ENCODE results near the gene KIF9. TPM values are rescaled to one million over a fixed set of nuclear protein-coding genes. Genes with fewer than 3 reads are reported as not detected.
"Not testable (repeated sequence)": the region's sequence is repeated elsewhere in the genome, so short reads cannot be mapped to it uniquely, and the experiment has no call there.

KIF9 gene
- total RNA-seq, 2 experiments from 2014 or later: 3.7 to 5.8 TPM

DNA sequence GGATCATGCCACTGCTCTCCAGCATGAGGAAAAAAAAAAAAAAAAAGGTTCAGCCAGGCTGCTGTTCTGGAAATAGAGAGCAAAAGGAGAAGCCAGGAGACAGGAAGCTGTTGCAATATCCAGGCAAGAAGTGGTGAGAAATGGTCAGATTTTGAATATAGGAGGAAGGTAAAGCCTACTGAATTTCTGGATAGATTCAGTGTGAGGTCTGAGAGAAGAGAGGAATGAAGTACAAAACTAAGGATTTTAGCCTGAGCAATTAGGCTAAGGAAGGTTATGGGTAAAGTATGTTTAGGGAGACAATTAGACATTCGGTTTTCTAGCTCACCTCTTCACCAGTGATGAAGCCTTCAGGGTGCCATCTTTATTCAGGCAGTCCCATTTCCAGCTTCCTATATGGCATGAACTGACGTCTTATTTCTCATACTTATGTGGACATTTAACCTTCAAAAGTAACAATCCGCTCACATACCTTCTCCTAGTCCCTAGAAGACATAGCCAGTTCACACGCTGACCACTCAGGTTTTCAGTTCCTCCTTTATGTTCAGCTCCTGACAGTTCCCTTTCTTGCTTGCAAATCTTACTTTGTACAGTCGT is 57.2 kb downstream of the KIF9 start:
- Mint-ChIP-seq H3K4me1 (peaks cover 8% of the 10 kb centered on the region), H3K27me3 (no peaks in the 10 kb centered on the region), H3K27ac (no peak overlapping the region), H3K9me3 (ENCODE audit: low read depth) (no peaks in the 10 kb centered on the region), H3K4me3 (no peak overlapping the region), H3K36me3 (no peaks in the 10 kb centered on the region)
- no peak for DNase-seq
- CTCF ChIA-PET: no interaction called here
- ATAC-seq: no peak

DNA sequence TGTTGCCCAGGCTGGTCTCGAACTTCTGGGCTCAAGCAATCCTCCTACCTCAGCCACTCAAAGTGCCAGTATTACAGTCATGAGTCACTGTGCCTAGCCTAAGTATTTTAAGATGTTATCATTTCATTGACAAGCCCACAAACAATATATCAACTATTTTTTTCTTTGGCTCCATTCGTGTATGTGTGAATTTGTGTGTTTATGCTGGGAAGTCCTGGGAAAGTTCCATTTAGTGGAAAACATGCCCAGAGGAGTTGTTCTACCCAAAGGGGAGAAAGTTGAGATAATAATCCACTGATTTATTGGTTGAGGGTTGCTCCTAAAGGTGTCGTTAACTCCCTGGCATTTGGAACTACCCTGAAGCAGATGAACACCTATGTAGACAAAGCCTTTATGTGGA is 58.8 kb downstream of the KIF9 start:
- Mint-ChIP-seq H3K27ac (no peak overlapping the region), H3K9me3 (ENCODE audit: low read depth) (no peaks in the 10 kb centered on the region), H3K36me3 (no peaks in the 10 kb centered on the region), H3K27me3 (no peaks in the 10 kb centered on the region), H3K4me1 (peaks cover 8% of the 10 kb centered on the region), H3K4me3 (no peak overlapping the region)
- ATAC-seq (no peak), DNase-seq (no peak)
- CTCF ChIA-PET: no interaction called here

DNA sequence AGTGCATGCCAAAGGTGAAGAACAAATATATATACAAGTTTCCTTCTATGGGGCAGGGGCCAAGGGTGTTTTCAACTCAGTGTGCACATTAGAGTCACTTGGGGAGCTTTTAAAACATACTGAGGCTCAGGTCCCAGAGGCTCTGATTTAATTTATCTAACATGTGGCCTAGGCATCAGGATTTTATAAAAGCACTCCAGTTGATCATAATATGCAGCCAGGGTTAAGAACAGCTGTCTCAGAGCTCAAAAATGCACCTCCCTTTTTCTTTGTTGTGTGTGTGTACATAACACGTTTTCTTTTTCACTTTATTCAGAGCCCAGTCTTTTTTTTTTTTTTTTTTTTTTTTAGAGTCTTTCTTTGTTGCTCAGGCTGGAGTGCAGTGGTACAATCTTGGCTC is 60.8 kb downstream of the KIF9 start:
- H3K27me3 Mint-ChIP-seq: no peaks in the 10 kb centered on the region
- CTCF ChIA-PET: interaction anchor here (0.9 kb wide), 1 partner anchor 23 kb away, joined by 3 read pairs; no protein-coding TSS in a partner anchor
- H3K9me3 Mint-ChIP-seq (ENCODE audit: low read depth): no peaks in the 10 kb centered on the region

DNA sequence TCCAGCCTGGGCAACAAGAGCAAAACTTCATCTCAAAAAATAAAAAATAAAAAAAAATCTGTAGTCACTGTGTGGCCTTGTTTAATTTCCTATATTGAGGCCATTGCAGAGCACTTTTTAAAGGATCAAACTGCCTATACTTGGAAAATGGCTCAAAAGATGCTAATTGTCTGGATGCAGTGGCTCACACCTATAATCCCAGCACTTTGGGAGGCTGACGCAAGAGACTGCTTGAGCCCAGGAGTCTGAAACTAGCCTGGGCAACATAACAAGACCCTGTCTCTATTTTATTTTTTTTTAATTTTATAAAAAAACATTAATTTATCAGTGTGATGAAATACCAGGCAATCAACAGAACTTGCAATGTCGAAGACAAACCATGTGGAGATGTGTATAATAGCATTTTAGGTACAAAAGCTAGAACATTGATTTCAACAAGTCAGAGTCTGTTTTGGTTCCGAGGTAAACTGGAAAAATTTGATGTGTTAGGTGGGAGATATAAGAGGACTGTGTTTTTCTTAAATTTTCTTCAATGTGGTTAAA is 71.7 kb downstream of the KIF9 start:
- no peaks in the 10 kb centered on the region for H3K9me3 Mint-ChIP-seq (ENCODE audit: low read depth)
- H3K4me3 Mint-ChIP-seq: no peak overlapping the region
- H3K27ac Mint-ChIP-seq: no peak overlapping the region
- H3K27me3 Mint-ChIP-seq: no peaks in the 10 kb centered on the region
- DNase-seq (no peak), ATAC-seq (no peak)
- H3K4me1 Mint-ChIP-seq: no peaks in the 10 kb centered on the region
- H3K36me3 Mint-ChIP-seq: no peaks in the 10 kb centered on the region
- CTCF ChIA-PET: no interaction called here

More for the DNA sequence above, 60.8 kb downstream of the KIF9 start:
- H3K27ac Mint-ChIP-seq: no peak overlapping the region
- no peaks in the 10 kb centered on the region for H3K36me3 Mint-ChIP-seq
- H3K4me1 Mint-ChIP-seq: no peaks in the 10 kb centered on the region
- ATAC-seq (no peak), DNase-seq (no peak)
- H3K4me3 Mint-ChIP-seq: no peak overlapping the region

GRCh38 chr3:47206022-47206421 is 76.6 kb downstream of the KIF9 start:
- CTCF ChIA-PET: interaction anchor here (1.4 kb wide), 1 partner anchor 9 kb away, joined by 4 read pairs; no protein-coding TSS in a partner anchor
- not testable (repeated sequence) for H3K4me3 Mint-ChIP-seq; H3K27me3 Mint-ChIP-seq; H3K9me3 Mint-ChIP-seq (ENCODE audit: low read depth); H3K4me1 Mint-ChIP-seq; H3K27ac Mint-ChIP-seq; H3K36me3 Mint-ChIP-seq; DNase-seq; ATAC-seq

DNA sequence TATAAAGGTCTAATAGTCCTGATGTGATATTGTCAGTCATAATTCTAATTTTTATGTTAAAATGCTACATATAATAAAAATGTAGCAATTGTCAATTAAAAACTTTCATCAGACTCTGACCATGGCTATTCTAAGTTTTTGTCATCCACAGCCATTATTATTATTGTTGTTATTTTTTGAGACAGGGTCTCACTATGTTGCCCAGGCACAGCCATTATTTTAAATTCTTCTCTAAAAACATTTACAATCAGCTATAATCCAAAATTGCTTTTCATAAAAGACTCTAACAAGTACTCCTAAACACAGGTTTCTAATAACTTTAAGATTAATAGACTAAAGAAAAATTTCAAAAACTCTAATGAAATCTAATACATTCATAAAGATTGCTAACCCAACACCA is 77.7 kb downstream of the KIF9 start:
- Mint-ChIP-seq H3K36me3 (no peaks in the 10 kb centered on the region), H3K9me3 (ENCODE audit: low read depth) (no peaks in the 10 kb centered on the region), H3K4me3 (no peak overlapping the region), H3K27ac (no peak overlapping the region), H3K4me1 (no peaks in the 10 kb centered on the region), H3K27me3 (no peaks in the 10 kb centered on the region)
- no peak for ATAC-seq
- CTCF ChIA-PET: interaction anchor here (0.8 to 1.4 kb wide), 2 partner anchors 10 to 17 kb away, joined by 4 read pairs; no protein-coding TSS in a partner anchor
- no peak for DNase-seq

DNA sequence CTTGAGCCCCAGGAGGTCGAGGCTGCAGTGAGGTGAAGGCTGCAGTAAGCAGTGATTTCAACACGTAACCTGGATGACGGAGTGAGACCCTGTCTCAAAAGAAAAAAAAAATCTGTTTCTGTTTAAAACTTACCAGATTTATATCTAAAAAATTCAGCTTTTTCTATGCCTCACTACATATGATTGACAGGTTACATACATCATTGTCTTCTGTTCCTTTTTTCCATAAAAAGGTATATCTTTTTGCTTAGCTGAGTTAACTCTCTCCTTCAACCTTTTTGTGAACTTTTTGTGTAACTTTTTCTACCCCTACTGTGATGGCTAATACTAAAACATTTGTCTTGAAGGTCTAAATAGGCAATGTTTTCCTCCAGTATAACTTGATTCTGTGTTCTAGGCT is 80.1 kb downstream of the KIF9 start:
- Mint-ChIP-seq H3K36me3 (no peaks in the 10 kb centered on the region), H3K9me3 (ENCODE audit: low read depth) (no peaks in the 10 kb centered on the region), H3K4me3 (no peak overlapping the region), H3K4me1 (no peaks in the 10 kb centered on the region), H3K27me3 (no peaks in the 10 kb centered on the region), H3K27ac (no peak overlapping the region)
- no peak for DNase-seq
- CTCF ChIA-PET: no interaction called here
- ATAC-seq: no peak

DNA sequence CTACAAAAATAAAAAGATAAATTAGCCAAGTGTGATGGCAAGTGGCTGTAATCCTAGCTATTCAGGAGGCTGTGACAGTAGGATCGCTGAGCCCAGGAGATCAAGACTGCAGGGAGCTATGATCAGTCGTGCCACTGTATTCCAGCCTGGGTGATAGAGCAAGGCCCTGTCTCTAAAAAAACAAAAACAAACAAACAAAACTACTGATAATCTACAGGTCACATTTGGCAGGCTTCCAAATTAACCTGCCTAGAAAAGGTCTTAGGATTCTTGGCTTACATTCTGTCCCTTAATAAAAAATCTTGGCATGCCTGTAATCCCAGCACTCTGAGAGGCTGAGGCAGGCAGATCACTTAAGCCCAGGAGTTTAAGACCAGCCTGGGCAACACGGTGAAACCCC is 85.3 kb downstream of the KIF9 start:
- peaks cover 4% of the 10 kb centered on the region for H3K36me3 Mint-ChIP-seq
- no peaks in the 10 kb centered on the region for H3K27me3 Mint-ChIP-seq
- ATAC-seq: no peak
- H3K4me3 Mint-ChIP-seq: no peak overlapping the region
- DNase-seq: no peak
- CTCF ChIA-PET: interaction anchor here (0.7 kb wide), 1 partner anchor 234 kb away, joined by 6 read pairs; no protein-coding TSS in a partner anchor
- H3K4me1 Mint-ChIP-seq: no peaks in the 10 kb centered on the region
- no peaks in the 10 kb centered on the region for H3K9me3 Mint-ChIP-seq (ENCODE audit: low read depth)
- no peak overlapping the region for H3K27ac Mint-ChIP-seq

GRCh38 chr3:47194994-47195393 is 87.6 kb downstream of the KIF9 start:
- no peaks in the 10 kb centered on the region for H3K4me1 Mint-ChIP-seq
- CTCF ChIA-PET: interaction anchor here (0.7 kb wide), 1 partner anchor 1222 kb away, joined by 3 read pairs; no protein-coding TSS in a partner anchor
- H3K36me3 Mint-ChIP-seq: peaks cover 4% of the 10 kb centered on the region

DNA sequence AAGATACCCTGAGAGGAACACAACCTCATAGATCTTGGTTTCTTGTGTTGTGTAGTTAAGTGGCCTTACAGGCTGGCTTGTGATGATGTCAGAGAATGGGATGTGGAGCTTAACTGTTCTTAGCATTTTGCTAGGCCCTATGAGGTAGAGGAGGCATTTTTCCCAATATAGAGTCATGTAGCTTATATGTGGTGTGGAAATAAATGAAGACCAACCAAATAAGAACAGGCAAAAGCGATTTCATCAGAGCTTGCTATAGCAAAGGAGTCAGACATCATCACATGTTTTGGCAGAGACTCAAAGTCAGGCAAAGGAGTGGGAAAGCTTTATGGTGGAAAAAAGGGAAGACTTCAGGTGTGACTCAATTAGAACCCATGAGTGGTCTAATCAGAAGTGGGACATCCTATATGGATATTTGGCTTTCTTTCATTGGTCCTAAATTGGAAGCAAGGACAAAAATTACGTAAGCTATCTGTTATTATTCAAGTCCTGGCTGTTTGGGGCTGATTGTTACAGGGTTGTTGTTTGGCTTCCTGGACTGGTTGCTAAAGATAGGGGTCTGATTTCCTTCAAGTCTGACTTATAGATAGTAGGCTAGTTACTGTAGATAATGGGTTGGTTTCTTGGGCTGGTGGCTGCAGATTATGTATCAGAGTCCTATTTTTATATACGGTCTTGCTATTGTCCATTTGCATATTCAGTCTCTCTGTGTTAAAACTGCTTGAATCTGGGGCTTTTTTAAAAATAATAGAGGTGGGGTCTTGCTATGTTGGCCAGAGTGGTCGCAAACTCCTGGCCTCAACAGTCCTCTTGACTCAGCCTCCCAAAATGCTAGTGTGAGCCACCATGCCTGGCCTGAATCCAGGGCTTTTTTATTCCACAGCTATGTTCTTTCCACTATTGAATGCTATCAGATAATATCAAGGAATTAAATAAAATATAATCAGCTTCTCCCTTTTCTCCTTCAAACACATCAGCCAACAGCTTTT is 88.4 kb downstream of the KIF9 start:
- Mint-ChIP-seq H3K4me3 (no peak overlapping the region), H3K4me1 (no peaks in the 10 kb centered on the region), H3K27ac (no peak overlapping the region), H3K9me3 (ENCODE audit: low read depth) (no peaks in the 10 kb centered on the region), H3K27me3 (no peaks in the 10 kb centered on the region), H3K36me3 (peaks cover 4% of the 10 kb centered on the region)
- CTCF ChIA-PET: interaction anchor here (0.7 kb wide), 1 partner anchor 1221 kb away, joined by 3 read pairs; no protein-coding TSS in a partner anchor
- DNase-seq: no peak
- no peak for ATAC-seq

More at GRCh38 chr3:47194994-47195393, 87.6 kb downstream of the KIF9 start:
- ATAC-seq (no peak), DNase-seq (no peak)
- Mint-ChIP-seq H3K27ac (no peak overlapping the region), H3K9me3 (ENCODE audit: low read depth) (no peaks in the 10 kb centered on the region), H3K4me3 (no peak overlapping the region), H3K27me3 (no peaks in the 10 kb centered on the region)

GRCh38 chr3:47186285-47186684 is 96.3 kb downstream of the KIF9 start:
- CTCF ChIA-PET: no interaction called here
- no peaks in the 10 kb centered on the region for H3K36me3 Mint-ChIP-seq
- no peak overlapping the region for H3K27ac Mint-ChIP-seq

DNA sequence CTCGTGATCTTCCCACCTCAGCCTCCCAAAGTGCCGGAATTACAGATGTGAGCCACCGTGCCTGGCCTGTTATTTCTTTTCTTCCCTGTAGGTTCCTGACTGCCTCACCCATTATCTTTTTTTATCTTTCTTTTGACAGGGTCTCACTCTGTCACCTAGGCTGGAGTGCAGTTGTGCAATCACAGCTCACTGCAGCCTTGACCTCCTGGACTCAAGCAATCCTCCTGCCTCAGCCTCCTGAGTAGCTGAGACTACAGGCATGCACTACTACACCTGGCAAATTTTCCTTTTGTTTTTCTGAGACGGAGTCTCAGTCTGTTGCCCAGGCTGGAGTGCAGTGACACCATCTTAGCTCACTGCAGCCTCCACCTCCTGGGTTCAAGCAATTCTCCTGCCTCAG is 100.9 kb downstream of the KIF9 start:
- H3K27ac Mint-ChIP-seq; ATAC-seq; H3K36me3 Mint-ChIP-seq; H3K27me3 Mint-ChIP-seq; H3K4me3 Mint-ChIP-seq; CTCF ChIA-PET; H3K9me3 Mint-ChIP-seq (ENCODE audit: low read depth); H3K4me1 Mint-ChIP-seq; DNase-seq: not testable (repeated sequence)

More at GRCh38 chr3:47186285-47186684, 96.3 kb downstream of the KIF9 start:
- Mint-ChIP-seq H3K4me1 (no peaks in the 10 kb centered on the region), H3K9me3 (ENCODE audit: low read depth) (no peaks in the 10 kb centered on the region), H3K27me3 (no peaks in the 10 kb centered on the region), H3K4me3 (no peak overlapping the region)
- ATAC-seq (no peak), DNase-seq (no peak)

DNA sequence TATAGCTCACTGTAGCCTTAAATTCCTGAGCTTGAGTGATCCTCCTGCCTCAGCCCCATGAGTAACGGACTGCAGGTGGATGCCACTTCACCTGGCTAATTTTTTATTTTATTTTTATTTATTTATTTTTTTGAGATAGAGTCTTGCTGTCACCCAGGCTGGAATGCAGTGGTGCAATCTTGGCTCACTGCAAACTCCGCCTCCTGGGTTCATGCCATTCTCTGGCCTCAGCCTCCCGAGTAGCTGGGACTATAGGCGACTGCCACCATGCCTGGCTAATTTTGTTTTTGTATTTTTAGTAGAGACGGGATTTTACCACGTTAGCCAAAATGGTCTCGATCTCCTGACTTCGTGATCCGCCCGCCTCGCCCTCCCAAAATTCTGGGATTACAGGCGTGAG is 102.6 kb downstream of the KIF9 start:
- CTCF ChIA-PET: interaction anchor here (1.9 kb wide), 1 partner anchor 16 kb away, joined by 9 read pairs; the partner anchor contains the start of gene SETD2
- H3K9me3 Mint-ChIP-seq (ENCODE audit: low read depth); H3K36me3 Mint-ChIP-seq; H3K4me3 Mint-ChIP-seq; H3K27me3 Mint-ChIP-seq; DNase-seq; H3K27ac Mint-ChIP-seq; ATAC-seq; H3K4me1 Mint-ChIP-seq: not testable (repeated sequence)
